Measurements from ENCODE around the gene LIMS2. TPM values are rescaled to one million over a fixed set of nuclear protein-coding genes. Genes with fewer than 3 reads are reported as not detected.

Gene LIMS2
- total RNA-seq, 1 donor from 2014 or later = 44.2 TPM

DNA sequence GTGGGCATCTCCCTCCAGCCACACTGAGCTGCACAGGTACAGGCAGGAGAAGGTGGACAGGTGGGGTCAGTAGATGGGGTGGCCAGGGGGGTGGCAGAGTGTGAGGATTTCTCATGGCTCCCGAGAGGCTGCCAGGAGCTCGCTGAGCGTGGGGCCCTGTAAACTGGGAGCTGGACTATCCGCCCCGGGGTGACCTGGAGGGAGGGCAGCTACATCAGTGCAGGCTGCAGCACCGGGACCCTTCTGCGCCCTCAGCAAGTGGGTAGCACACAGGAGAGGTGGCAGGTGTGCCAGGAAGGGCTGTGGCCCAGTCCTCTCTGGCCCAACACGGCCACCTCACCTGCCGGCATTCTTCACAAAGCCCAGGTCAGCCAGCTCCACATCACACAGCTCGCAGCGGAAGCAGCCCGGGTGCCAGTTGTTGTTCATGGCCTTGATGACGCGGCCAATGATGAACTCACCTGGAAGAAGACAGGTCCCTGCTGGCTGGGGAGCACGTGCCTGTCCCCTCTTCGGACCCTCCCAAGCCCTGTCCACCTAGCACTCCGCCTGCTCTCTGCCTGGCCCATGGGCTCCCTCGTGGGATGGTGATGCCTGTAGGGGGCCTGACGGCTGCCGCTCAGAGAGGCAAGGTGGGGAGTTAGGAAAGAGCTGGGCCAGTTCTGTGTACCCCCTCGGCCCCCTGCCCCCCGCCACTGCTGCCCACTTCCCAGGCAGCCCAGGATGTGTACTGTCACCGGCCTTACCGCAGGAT is 21.1 kb downstream of the LIMS2 start:
- Histone ChIP-seq H3K9me3 (no peaks in the 10 kb centered on the region), H3K4me3 (no peak overlapping the region), H3K4me1 (peaks cover 39% of the 10 kb centered on the region), H3K36me3 (peaks cover 0 to 4% of the 10 kb centered on the region in 2 donors), H3K27ac (no peak overlapping the region), H3K27me3 (no peaks in the 10 kb centered on the region)
- TF ChIP-seq POLR2AphosphoS5 (IDR thresholded peaks at IDR 0.05; ENCODE audit: insufficient read depth in 1 of 2, low read depth in 1 of 2) = no peak
- no peak for TF ChIP-seq POLR2A (IDR thresholded peaks at IDR 0.05)
- TF ChIP-seq, protein P1, sequence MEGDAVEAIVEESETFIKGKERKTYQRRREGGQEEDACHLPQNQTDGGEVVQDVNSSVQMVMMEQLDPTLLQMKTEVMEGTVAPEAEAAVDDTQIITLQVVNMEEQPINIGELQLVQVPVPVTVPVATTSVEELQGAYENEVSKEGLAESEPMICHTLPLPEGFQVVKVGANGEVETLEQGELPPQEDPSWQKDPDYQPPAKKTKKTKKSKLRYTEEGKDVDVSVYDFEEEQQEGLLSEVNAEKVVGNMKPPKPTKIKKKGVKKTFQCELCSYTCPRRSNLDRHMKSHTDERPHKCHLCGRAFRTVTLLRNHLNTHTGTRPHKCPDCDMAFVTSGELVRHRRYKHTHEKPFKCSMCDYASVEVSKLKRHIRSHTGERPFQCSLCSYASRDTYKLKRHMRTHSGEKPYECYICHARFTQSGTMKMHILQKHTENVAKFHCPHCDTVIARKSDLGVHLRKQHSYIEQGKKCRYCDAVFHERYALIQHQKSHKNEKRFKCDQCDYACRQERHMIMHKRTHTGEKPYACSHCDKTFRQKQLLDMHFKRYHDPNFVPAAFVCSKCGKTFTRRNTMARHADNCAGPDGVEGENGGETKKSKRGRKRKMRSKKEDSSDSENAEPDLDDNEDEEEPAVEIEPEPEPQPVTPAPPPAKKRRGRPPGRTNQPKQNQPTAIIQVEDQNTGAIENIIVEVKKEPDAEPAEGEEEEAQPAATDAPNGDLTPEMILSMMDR (IDR thresholded peaks at IDR 0.05) = no peak
- intact Hi-C loops (cut with DNase I) = loop anchor here (5.0 kb wide), 1 partner anchor 147 kb away; no protein-coding TSS in a partner anchor
- DNase-seq (ENCODE audit: extremely low spot score in 2 of 2) = no peak

DNA sequence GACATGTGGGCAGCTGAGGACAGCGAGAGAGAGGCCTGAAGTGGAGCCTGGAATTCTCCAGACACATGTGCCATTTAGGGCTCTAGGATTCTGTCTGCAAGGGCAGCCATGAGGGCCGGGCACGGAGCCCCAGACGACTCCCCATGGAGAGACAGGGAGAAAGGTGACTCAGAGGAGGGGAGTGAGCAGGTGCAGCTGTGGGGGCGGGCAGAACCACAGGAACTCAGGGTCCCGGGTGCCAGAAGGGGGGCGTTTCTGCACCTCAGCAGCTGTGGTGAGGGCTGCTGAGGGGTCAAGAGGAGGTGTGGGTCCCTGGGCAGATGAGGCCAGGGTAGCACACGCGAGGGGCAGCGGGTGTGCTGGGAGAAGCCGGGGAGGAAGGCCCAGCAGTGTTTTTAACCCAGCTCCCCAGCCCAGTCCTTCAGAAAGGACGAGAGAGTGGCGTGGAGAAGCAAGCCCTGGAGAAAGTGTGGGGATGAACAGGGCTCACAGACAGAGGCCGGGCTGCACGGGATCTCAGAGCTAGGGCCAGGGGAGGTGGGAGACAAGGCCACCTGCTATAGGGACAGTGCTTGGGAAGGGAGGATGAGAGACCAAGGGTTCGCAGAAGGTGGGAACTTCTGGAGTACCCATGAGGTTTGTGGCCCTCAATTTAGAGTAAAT is 21.8 kb downstream of the LIMS2 start:
- H3K9me3 ChIP-seq = no peaks in the 10 kb centered on the region
- H3K27me3 ChIP-seq = no peaks in the 10 kb centered on the region
- H3K27ac ChIP-seq = no peak overlapping the region
- no peak for DNase-seq (ENCODE audit: extremely low spot score in 2 of 2)
- H3K36me3 ChIP-seq = peaks cover 0 to 4% of the 10 kb centered on the region in 2 donors
- no peak overlapping the region for H3K4me3 ChIP-seq
- H3K4me1 ChIP-seq = peaks cover 35% of the 10 kb centered on the region
- intact Hi-C loops (cut with DNase I) = loop anchor here (5.0 kb wide), 1 partner anchor 146 kb away; no protein-coding TSS in a partner anchor
- no peak for TF ChIP-seq POLR2AphosphoS5 (IDR thresholded peaks at IDR 0.05; ENCODE audit: insufficient read depth in 1 of 2, low read depth in 1 of 2)

DNA sequence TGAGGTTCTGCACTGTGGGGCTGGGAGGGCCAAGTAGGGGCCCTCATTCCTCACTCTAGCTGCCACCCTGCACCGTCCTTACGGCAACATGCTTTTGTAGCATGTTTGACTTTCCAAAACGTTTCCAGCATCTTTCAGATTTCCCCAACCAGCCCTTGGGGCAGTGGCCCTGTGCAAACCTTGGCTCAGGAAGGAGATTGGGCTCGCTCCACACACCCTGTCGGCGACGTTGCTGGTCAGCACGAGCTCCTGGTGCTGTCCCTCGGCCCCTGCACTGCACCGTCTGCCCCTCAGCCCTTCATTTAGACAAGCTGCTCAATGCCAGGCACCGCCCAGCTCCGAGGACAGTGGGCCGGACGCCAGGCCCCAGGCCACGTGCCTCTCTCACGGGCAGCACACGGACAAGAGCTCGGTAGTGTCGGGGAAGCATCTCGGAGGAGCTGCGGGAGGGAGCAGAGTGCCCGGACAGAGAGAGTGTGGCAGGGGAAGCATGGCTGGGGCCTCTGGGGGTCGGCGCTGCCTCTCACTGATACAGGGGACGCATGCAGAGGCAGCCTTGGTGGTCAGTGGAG is 22.5 kb downstream of the LIMS2 start:
- peaks cover 29% of the 10 kb centered on the region for H3K4me1 ChIP-seq
- no peak overlapping the region for H3K27ac ChIP-seq
- no peaks in the 10 kb centered on the region for H3K9me3 ChIP-seq
- intact Hi-C loops (cut with DNase I) = loop anchor here (5.0 kb wide), 1 partner anchor 146 kb away; no protein-coding TSS in a partner anchor
- peaks cover 0 to 4% of the 10 kb centered on the region in 2 donors for H3K36me3 ChIP-seq
- no peak for TF ChIP-seq POLR2A (IDR thresholded peaks at IDR 0.05)
- H3K27me3 ChIP-seq = no peaks in the 10 kb centered on the region
- no peak overlapping the region for H3K4me3 ChIP-seq
- DNase-seq (ENCODE audit: extremely low spot score in 2 of 2) = no peak

DNA sequence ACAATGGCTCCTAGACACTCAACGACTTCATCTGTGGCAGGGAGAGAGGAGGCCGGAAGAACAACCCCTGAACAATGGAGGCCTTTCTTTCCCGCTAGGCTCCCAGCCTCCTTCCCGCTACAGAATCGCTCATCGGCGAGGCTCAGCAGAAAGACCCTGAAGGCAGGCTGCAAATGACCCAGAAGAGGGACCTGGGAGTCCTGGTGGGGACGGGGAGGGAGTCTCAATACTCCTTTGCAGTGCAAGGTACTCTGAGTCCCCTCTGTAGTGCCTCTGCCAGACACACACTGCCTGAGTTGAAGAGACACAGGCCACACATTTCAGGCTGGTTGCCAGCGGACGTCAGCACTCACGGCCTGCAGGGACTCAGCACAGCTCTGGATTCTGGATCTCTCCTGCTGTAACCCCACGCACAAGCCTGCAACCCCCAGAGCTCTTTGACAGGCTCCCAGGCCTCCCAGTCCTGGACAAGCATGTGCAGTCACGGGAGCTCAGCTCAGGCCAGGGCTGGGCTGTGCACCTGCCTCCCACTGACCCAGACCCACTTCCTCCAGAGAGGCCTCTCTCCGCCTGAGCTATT is 23.3 kb downstream of the LIMS2 start:
- Histone ChIP-seq H3K4me1 (peaks cover 28% of the 10 kb centered on the region), H3K27ac (peak overlapping the region; percentile 13), H3K9me3 (no peaks in the 10 kb centered on the region), H3K4me3 (no peak overlapping the region), H3K27me3 (no peaks in the 10 kb centered on the region), H3K36me3 (peaks cover 0 to 4% of the 10 kb centered on the region in 2 donors)
- TF ChIP-seq POLR2AphosphoS5 (IDR thresholded peaks at IDR 0.05; ENCODE audit: insufficient read depth in 1 of 2, low read depth in 1 of 2) (no peak), POLR2A (IDR thresholded peaks at IDR 0.05) (no peak)
- TF ChIP-seq, protein P1 (IDR thresholded peaks at IDR 0.05) = no peak
- intact Hi-C loops (cut with DNase I) = loop anchor here (5.0 kb wide), 1 partner anchor 145 kb away; no protein-coding TSS in a partner anchor
- DNase-seq (ENCODE audit: extremely low spot score in 2 of 2) = no peak

DNA sequence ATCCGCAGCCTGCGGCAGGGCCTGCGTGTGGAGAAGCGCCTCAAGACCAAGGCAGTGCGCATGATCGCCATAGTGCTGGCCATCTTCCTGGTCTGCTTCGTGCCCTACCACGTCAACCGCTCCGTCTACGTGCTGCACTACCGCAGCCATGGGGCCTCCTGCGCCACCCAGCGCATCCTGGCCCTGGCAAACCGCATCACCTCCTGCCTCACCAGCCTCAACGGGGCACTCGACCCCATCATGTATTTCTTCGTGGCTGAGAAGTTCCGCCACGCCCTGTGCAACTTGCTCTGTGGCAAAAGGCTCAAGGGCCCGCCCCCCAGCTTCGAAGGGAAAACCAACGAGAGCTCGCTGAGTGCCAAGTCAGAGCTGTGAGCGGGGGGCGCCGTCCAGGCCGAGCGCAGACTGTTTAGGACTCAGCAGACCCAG is 23.9 kb downstream of the LIMS2 start:
- H3K36me3 ChIP-seq = peaks cover 0 to 4% of the 10 kb centered on the region in 2 donors
- no peak for DNase-seq (ENCODE audit: extremely low spot score in 2 of 2)
- H3K4me3 ChIP-seq = no peak overlapping the region
- TF ChIP-seq POLR2AphosphoS5 (IDR thresholded peaks at IDR 0.05; ENCODE audit: insufficient read depth in 1 of 2, low read depth in 1 of 2) = no peak
- TF ChIP-seq POLR2A (IDR thresholded peaks at IDR 0.05) = no peak
- TF ChIP-seq, protein P1 (IDR thresholded peaks at IDR 0.05) = no peak
- H3K4me1 ChIP-seq = peaks cover 33% of the 10 kb centered on the region
- intact Hi-C loops (cut with DNase I) = loop anchor here (5.0 kb wide), 1 partner anchor 144 kb away; no protein-coding TSS in a partner anchor
- peak overlapping the region; percentile 13 for H3K27ac ChIP-seq
- no peaks in the 10 kb centered on the region for H3K27me3 ChIP-seq
- no peaks in the 10 kb centered on the region for H3K9me3 ChIP-seq
